HG03442 (cell line): ENCODE data around the gene STAC2.

Source experiments
- ATAC-seq: cut with Tn5 transposase; IDR thresholded peaks from one replicate; pipeline ENCODE4 v1.9.1; 2021; ENCODE audit warnings: mild to moderate bottlenecking, moderate library complexity; ENCODE audit not compliant: unreplicated experiment

STAC2 gene

GRCh38 chr17:39166437-39167335, 59.1 kb downstream of the STAC2 start:
- no peak for ATAC-seq

GRCh38 chr17:39165841-39166349, 59.9 kb downstream of the STAC2 start, which contains the start of gene ARL5C:
Gene ARL5C (minus strand): TSS chr17:39166161. CDS start chr17:39165760, 401 bp downstream.
- ATAC-seq: no peak

GRCh38 chr17:39165178-39165840, 60.4 kb downstream of the STAC2 start:
- no peak for ATAC-seq

GRCh38 chr17:39164675-39165143, 61.0 kb downstream of the STAC2 start:
- peak; percentile 69 for ATAC-seq

GRCh38 chr17:39161962-39162361, 63.8 kb downstream of the STAC2 start:
- ATAC-seq: no peak
